Measurements from ENCODE around the gene DCDC2B.

The DCDC2B gene

DNA sequence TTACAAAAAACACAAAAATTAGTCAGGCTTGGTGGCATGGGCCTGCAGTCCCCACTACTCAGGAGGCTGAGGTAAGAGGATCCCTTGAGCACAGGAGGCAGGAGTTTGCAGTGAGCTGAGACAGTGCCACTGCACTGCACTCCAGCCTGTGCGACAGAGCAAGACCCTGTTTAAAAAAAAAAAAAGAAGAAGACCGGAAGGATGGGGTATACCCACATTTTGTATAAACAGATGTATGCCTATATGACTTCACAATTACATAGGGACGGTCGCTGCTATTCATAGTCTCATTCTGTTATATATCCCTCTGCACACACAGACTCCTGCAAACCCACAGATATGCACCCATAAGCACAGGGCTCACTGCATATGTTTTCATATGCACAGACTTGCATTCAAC lies 54.9 kb downstream of the DCDC2B start:
- FAIRE-seq, result no peak

All from colon (tissue), 2 donors.